ENCODE results near the gene HIVEP2.

Gene HIVEP2

DNA sequence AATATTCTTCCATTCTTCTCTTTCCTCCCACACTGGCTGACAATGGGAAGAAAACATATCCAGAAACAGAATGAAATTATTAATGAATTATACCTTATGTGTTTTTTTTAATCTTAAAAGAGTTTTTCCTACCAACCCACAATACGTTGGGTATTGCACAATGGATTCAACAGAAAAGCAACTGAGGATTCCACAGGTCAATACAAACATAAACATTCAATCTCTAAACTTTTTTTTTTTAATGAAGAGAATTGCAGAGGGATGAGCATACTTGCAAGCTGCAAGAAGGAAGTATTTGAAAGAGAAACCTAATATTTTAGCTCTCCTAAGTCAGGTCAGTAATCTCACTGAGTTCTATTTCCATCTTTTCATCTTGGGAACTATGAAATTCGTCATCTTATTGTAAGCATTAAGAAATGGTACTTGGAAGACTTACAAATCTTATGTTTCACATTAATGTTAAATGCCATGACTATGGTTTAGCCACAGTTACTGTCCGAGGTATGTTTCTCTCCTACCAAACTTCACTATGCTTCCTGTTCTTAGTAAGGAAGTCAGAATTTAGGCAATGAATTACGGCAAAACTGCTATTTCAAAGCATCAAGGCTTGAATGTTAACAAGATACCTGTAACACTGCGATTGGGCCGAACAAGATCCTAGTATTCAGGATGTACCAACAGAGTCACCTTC, 100.8 kb downstream of the HIVEP2 start:
- DNase-seq (ENCODE audit: low read depth in 2 of 2): no peak

DNA sequence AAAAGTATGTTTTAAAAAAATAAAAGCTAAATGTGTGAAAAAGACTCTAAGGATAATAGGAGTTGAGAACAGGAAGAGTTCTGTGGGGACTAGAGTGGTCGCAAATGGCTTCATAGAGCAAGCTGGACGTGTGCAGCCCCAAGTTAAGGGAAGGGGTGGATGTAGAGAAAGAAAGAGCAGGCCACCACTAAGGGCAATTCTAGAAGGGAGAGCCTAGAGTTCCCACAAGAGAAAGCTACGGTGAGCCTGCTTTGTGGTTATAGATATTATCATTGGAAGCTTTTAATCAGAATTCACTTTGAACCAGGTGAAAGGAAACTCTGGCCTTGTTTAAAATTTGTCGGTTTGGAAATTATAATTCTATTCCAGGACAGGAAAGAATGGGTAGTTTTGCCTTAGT, 101.6 kb downstream of the HIVEP2 start:
- no peak for DNase-seq (ENCODE audit: low read depth in 2 of 2)

DNA sequence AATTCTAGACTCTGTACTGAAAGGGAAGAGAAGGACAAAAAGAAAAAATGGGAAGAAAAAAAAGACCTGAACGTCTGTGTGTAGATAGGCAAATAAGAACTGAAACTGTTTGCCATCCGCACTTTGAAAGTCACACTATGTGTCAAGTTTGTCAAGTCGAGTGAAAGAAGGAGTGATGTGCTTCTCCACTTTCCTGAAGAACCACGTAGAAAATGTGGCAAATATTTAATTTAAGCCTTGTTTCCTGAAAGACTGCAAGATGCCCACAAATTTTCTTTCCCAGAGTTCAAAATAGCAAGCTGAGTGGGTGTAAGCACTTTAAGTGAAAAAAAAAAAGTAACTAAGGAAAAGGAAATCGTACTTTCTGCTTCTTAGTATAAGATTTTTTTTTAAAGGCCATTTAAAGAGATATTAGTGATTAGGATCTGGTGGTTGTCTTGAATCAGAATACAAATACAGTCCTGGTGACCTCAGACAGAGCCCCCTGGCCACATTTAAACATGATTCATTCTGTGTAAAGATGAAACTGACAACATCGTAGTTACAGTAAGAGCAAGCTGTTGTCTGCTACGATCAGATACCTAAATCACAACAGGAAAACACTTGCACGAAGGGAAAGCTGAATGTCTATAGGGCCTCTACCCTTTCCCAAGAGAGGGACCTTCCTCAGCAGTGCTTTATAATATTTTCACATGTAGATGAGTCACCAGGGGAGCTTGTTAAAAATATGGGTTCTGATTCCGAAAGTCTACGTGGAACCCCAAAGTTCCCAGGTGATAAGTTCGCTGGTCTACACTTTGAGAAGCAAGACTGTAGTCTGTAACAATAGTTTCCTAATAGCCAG, 102.3 kb downstream of the HIVEP2 start:
- no peak for DNase-seq (ENCODE audit: low read depth in 2 of 2)

DNA sequence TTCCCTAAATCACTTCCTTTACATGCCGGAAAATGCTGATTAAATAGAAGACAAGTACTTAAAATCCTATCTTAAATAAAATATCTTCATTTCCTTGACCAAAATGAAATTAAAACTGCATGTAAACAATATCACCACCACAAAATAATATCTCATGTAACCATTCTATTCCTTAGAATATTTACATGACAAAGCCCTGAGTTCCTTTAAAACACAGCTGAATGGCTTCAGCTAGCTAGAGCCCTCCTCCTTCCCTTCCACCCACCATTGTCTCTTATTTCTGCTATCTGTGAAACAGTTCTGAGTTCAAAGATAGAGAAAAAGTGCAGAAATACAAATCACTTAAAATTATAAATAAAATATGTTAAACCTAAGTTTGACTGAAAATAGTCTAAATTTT, 103.1 kb downstream of the HIVEP2 start:
- DNase-seq (ENCODE audit: low read depth in 2 of 2): no peak

DNA sequence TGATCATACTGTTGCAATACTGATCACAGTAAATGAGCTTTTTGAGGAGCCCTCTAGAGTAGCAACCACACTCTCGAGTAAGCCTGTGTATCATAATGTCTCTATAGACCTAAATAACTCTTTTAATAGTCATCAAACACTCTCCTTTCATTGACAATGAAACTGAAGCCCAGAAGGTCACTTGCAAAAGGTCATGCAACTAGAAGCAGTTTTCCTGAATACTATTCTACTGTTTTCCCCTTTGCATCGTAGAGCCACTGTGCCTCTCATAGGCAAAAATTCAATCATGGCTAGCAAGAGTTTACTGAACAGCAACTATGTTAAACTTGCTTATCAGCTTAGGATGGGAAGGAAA, 105.3 kb downstream of the HIVEP2 start:
- no peak for DNase-seq (ENCODE audit: low read depth in 2 of 2)

DNA sequence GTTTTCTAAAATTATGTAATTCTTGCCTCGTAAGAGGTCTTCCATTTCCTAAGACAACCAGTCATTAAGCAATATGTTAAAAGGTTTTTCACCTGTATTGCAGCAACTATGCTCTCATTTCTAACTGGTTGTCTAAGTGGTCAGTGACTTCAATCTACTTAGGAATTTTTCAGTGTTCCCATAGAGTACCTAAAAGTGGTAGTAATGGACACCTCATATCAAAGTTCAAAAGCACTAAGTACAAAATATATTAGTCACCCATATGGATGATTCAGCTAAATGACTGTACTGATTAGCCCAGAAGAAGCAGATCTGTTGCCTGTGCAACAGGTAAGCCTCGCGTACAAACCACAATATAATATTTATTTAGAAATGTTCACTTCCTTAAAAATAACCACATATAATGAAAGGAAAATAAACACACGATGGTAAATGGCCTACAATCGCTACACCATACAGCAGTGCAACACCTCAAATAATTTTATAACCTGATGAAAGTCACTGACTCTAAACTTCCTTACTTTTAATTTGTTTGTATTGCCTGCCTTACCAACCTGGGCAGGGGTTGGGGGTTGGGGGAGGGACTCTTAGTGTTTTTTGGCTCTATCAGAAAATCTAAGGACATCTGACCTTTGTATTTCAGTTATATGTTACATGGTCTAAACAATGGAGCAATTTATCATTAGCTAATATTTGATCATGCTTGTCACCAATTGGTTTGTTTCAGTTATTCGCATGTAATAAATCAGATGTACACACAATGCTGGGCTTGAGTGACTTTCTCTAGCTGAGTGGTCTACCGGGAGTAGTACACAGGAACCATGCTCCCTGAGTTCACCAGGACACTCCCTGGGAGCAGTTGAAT, 105.9 kb downstream of the HIVEP2 start:
- no peak for DNase-seq (ENCODE audit: low read depth in 2 of 2)

DNA sequence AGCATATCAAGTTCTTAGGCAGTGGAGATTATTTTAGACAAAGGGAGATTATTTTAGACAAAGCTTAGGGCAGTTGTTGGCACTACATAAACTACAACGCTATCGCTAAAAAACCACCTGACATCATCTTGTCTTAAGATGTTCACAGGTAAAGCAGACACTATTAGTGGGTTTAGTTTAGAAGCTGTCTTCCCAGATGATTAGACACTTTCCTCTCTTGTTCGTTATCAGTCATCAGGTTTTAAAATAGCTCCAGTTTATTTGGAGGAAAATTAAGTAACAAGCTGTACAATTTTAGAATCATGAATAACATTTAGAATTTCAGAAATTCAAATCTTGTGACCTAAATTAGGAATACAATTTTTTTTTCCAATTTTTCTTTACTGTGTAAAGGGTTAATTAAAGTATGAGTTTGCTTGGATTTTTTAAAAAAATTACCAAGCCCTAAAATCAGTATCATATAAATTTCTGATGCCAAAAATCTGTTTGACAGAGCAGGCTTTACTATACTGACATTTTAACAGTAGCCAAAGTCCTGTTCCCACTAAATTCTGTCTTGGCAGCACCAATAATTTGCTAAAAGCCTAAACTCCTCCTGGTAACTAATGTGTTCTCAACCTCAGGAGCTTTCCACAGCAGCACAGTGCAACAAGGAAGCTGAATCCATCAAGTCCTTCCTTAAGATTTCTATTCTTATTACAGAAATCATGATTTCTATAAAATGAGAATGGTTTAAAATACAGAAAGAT, 109.0 kb downstream of the HIVEP2 start:
- DNase-seq (ENCODE audit: low read depth in 2 of 2): no peak

DNA sequence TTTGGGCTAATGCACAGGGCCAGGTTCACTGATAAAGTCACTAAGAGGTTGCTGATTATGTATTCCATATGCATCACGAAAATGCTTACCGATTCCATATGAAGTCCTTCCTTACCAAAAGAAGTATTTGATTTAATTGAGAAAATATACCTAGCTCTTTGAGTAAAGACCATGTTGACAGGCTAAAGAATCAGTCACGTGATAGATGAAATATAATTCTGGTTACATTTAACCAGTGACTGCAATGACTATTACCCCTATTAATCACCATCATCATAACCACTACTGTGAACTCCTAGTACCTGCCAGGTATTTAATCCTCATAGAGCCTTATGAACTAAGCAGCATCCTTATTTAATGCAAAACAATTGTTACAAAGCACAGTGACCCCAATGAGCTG, 110.1 kb downstream of the HIVEP2 start:
- DNase-seq (ENCODE audit: low read depth in 2 of 2): no peak

DNA sequence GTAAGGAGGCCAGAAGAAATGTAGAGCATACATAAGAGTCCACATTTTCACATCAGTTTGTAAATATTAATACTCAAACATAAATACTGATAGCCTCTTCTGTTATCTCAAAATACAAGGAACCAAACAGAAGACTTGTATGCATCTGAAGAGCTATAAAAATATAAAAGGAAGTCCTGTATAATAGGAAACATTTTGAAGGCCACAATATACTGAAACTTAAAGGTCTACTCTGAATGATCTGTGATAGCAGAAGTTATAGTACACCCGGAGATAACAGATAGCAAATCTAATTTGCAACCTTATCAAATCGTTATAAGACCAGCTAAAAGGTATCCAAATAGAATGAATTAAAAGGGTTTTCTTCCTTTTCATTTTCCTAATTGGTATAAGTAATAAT, 111.2 kb downstream of the HIVEP2 start:
- DNase-seq (ENCODE audit: low read depth in 2 of 2): no peak

DNA sequence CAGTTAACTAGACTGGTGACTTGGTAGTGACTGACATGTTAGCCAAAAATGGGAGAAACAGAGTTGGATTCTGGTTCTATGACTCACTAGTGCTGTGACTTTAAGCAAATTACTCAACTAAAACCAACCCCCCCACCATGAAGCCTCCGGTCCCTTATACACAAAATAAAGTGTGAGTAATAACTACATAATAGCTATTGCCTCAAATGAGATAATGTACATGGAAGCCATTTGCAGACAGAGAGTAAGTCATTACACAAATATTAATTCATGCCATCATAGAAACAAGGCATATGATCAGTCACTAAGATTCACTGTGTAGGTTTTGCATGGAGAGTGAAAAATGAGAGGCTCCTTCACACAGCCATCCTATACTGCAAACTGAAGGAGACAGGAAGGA, 111.9 kb downstream of the HIVEP2 start:
- no peak for DNase-seq (ENCODE audit: low read depth in 2 of 2)

DNA sequence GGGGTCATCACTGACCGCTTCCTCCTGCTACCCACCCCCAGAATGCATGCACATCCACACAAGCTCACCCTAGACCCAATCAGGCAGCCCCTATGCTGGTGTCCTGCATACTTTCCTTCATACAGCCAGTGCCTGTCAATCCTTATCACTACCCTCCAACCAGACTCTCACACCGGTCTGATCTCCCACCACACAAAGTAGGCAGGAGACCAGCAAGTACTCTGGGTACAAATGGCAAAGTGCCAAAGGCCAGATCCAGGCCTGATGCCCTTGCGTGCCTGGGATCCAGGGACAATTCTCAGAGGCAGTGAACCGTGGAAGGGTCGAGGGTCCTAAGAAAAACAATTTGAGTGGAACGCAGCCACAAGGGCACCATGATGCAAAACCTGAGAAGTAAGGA, 114.2 kb downstream of the HIVEP2 start:
- DNase-seq (ENCODE audit: low read depth in 2 of 2): no peak

DNA sequence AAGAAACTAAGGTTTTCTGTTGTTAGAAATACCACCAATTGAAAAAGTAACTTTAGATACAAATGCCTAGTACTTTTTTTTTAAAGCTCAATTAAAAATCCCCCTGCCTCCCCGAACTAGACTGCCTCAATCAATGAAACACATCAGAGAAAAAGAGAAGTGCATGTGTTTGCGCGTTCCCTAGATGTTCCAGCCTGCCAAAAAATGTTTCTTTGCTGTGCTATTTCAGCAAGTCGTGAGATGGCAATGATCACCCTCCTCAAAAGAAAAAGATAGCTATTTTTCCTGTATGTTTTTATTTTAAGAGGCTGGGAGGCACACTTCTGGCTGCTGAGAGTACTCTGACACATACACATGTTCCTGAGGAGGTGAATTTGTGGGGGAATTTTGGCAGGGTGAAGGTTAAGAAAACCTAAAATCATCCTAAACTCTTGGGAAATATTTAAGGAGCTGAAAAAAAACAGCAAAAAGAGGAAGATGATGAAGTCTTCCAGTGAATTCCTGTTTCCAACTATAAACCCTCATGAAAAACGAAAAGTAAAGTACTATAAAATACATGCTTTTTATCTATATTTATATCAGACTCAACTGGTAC, 114.8 kb downstream of the HIVEP2 start:
- DNase-seq (ENCODE audit: low read depth in 2 of 2): no peak

DNA sequence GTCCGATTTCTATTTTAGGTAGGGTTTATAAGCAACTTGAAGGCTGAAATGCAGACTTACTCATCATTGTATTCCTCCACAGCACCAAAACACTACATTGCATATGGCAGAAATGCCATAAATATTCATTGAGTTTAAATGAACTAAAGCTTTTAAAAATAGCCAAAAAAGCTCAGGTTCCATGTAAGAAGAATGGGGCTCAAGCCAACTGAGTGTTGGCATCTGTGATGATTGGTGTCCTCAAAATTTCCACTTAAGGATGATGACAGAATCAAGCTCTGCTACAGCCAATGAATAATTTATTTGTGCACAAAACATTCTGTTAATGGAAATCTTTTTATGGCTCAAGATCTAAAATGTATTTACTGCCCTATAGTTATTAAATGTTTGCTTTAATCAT, 115.4 kb downstream of the HIVEP2 start:
- no peak for DNase-seq (ENCODE audit: low read depth in 2 of 2)

DNA sequence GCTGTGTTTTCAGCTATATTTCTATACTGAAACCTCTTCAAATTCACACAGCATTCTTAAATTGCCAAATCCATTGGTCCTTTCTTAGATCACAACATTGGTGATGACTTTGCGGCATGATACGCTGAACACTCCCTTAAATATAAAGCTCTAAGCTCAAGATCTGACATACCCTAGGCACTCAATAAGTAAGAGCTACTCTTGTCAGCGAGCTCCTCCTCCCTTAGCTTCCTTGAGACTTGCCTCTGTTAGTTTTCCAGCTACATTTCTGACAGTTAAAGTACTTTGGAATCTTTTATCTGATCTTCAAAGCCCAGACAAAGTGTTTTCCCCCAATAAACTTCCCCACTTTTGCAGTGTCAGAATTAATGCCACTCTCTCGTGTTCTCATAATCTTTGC, 117.0 kb downstream of the HIVEP2 start:
- DNase-seq (ENCODE audit: low read depth in 2 of 2): no peak

DNA sequence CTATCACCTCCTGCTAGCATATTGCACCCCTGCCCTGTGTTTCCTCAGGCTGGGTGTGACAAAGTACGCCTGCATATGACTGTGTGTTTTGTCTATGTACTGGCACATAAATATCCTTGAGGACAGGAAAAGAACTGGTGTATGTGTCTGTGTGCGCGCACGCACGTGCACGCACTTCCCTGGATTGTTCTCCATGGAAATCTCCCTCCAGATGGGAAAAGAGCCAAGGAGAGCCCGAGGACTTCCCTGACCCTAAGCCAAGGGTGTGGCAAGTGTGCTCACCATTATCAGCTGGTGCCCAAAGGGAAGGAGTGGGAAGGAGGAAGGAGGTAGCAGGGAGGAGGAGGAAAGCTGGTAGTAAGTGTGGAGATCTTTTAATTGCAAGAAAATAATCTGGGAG, 117.6 kb downstream of the HIVEP2 start:
- no peak for DNase-seq (ENCODE audit: low read depth in 2 of 2)

DNA sequence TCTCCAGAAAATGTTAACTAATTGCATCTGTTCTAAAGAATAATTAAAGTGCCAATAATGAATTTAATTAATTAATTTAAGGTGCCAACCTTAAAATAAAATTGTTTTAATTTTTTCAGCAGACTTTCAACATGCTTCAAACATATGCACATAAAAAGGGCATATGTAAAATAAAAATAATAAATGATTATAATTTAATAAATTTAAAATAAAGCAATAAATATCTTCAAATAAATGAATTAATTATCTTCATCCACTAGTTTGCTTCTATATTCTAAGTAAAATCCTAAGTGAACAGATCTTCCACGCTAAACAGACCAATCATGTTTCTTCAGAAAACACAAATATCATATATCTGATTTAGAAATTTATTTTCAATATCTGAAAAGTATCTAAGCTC, 119.2 kb downstream of the HIVEP2 start:
- DNase-seq (ENCODE audit: low read depth in 2 of 2): no peak

DNA sequence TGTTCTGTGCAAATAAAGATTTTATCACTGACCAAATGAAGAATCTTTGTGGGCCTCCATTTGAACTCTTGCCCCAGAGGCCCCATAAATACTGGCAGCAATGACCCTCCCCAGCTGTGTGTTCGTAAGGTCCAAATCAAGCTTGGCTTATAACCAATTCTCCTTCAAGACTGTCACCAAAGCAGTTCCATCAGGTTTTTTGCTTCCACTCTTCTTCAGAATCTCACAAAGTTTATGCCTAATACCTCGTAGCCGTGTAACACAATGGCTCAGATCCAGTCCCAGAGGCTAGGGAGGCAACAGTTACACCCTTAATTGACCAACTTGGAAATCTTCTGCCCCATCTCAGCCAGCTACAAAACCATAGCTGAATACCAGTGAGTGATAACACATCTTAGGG, 120.5 kb downstream of the HIVEP2 start:
- no peak for DNase-seq (ENCODE audit: low read depth in 2 of 2)

DNA sequence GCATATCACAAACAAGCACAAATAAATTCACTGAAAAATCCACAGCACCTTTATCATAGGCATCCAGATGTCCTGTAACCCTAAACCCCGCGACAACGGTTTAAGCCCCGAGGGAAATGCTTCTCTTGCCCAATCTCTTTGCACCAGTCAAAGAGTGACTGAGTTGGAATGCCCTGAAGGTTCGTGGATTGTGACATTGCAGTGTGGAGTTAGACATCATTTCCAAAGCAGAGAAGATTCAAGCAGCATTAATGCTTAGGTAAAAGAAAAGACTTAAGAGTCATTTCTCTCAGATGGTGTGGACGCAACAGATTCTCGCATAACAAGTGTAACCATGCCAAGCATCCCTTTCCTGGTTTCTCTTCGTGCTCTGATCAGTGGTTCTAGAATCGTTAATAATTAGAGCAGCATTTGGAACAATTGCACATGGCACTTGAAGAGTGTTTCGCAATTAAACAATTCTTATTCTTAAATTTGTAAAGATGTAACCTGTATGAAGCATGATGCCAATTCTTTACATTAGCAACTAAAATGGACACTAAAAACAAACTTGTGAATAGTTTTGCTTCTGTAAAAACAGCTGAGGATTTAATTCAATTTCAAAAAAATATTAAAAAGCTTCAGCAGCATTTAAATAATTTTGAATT, 121.6 kb downstream of the HIVEP2 start:
- no peak for DNase-seq (ENCODE audit: low read depth in 2 of 2)

DNA sequence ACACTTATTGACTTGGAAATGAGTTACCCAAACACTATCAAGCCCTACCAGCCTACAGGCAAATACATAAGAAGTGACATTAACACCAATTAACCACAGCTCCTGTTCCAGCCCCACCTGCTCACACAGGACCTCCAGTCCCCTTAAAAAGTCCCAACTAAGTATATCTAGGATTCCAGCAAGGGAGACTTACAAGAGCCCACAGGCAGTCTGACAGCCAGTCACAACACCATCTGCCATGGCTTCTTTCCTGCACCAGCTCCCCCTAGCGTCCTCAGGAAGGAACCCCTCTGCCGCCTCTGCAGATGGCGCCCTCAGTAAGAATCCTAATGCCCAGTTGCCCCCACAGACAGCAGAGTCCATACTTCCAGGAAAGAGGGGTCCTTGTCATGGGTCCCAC, 122.1 kb downstream of the HIVEP2 start:
- DNase-seq (ENCODE audit: low read depth in 2 of 2): no peak

DNA sequence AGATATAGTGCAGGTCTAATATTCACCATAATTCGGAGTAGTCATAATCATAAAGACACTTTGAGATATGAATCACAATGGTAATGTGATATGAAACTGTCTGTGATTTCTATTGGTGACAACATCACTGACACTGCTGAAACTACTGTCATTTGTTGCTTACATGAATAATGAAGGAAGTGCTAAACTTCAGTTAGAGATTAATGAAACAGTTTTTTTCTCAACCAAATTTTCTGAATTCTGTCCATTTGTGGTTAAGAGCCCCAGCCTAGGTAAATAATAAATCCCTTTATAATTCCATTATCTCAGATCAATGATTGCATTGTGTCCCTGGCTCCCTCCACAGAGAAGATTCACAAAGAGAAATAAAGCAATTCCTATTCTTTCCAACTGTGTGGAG, 122.6 kb downstream of the HIVEP2 start:
- DNase-seq (ENCODE audit: low read depth in 2 of 2): no peak

DNA sequence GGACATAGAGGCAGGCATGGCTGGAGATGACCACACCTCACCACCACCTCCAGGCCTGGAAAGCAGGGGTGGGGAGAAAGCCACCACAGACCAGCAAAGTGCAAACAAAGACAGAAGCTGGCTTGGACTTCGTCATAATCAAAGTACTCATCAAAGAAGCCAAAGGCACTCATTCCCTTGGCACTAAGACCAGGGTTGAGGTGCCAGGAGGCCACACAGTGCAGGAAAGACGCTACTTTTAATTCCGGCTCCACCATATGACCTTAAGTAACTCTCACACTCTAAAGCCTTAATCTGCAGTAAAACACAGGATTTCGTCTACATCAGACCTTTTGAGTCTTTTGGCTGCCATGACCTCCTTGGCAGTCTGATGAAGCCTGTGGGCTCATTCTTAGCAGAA, 123.1 kb downstream of the HIVEP2 start:
- no peak for DNase-seq (ENCODE audit: low read depth in 2 of 2)
